Endothelial cell of umbilical vein (primary cell): ENCODE results near the gene LIM2. TPM values are rescaled to one million over a fixed set of nuclear protein-coding genes. Genes with fewer than 3 reads are reported as not detected.

Experiments
- BruUV-seq: library from RNA; stranded (reverse); fragments of 400-500 nt; replicated peaks from 2 replicates; lab custom pipeline; 2021; lab: Mats Ljungman, UMichigan
- CTCF ChIA-PET: fragments of 300-600, 350-600 bp; sonication (Branson Sonifier 250); formaldehyde crosslinking; loops from one replicate; lab custom pipeline; 2021; ENCODE audit warnings: antibody characterized with exemption, inconsistent platforms; lab: Charles Lee
- POLR2A ChIA-PET: fragments of 300-600, 350-600 bp; sonication (Branson Sonifier 250); formaldehyde crosslinking; loops from one replicate; lab custom pipeline; 2021; ENCODE audit warnings: antibody characterized with exemption, inconsistent platforms; lab: Charles Lee
- DNase-seq: peaks from one replicate; pipeline ENCODE4 v3.0.0-alpha.2; 2011; ENCODE audit warnings: low read depth, low spot score
- FAIRE-seq: peaks from 2 replicates; lab custom pipeline; 2011; peaks lifted over from hg19 to GRCh38; lab: Jason Lieb, UNC
- H2AFZ ChIP-seq: 2 replicates; pipeline ENCODE4 v1.6.0; 2012; ENCODE audit warnings: low read depth, low read length, control low read depth, inconsistent platforms
- H3K27ac ChIP-seq: 2 replicates; pipeline ENCODE4 v1.5.1; 2011; ENCODE audit warnings: low read depth, mild to moderate bottlenecking, control low read depth, low read length, moderate library complexity; ENCODE audit not compliant: insufficient read depth
- H3K27me3 ChIP-seq, 2 experiments: 2 replicates each; pipeline versions ENCODE4 v1.6.0 to v1.6.1; 2011; ENCODE audit warnings: low read length in 2 of 2, mixed read lengths in 1 of 2; ENCODE audit not compliant: control insufficient read depth in 2 of 2, insufficient read depth in 2 of 2
- H3K36me3 ChIP-seq, 2 experiments: 2 replicates in 1 of 2; 3 replicates in 1 of 2; pipeline ENCODE4 v1.5.1; 2011; ENCODE audit warnings: low read length in 2 of 2, mild to moderate bottlenecking in 1 of 2, moderate library complexity in 1 of 2; ENCODE audit not compliant: control insufficient read depth in 2 of 2, insufficient read depth in 2 of 2; ENCODE audit errors: extremely low read depth in 1 of 2
- H3K4me1 ChIP-seq: 3 replicates; pipeline ENCODE4 v1.5.1; 2011; ENCODE audit warnings: mild to moderate bottlenecking, low read length; ENCODE audit not compliant: control insufficient read depth, insufficient read depth; ENCODE audit errors: extremely low read depth
- H3K4me2 ChIP-seq: 2 replicates; pipeline ENCODE4 v1.6.1; 2011; ENCODE audit warnings: low read length, control low read depth, mixed read lengths; ENCODE audit not compliant: insufficient read depth
- H3K4me3 ChIP-seq, 3 experiments: fragments of 200-600 bp in 1 of 3; sonication (generic), shearing (Covaris generic) in 1 of 3; replicated peaks in 1 of 3; 2 replicates each; pipeline ENCODE4 v1.5.1; 2011 to 2016; ENCODE audit warnings: control low read depth in 3 of 3, low read length in 3 of 3, mild to moderate bottlenecking in 2 of 3, inconsistent platforms in 1 of 3, low read depth in 1 of 3, moderate library complexity in 1 of 3; ENCODE audit not compliant: insufficient read depth in 1 of 3
- H3K79me2 ChIP-seq: 2 replicates; pipeline ENCODE4 v1.6.0; 2012; ENCODE audit warnings: low read length, inconsistent platforms; ENCODE audit not compliant: control insufficient read depth, insufficient read depth
- H3K9ac ChIP-seq: replicated peaks from 2 replicates; pipeline ENCODE3; 2011; ENCODE audit warnings: low read length, control low read depth; ENCODE audit not compliant: insufficient read depth; ENCODE audit errors: extremely low read depth
- H3K9me1 ChIP-seq: replicated peaks from 3 replicates; pipeline ENCODE4 v1.6.0; 2011; ENCODE audit warnings: mild to moderate bottlenecking, low read length; ENCODE audit not compliant: control insufficient read depth, insufficient read depth; ENCODE audit errors: extremely low read depth
- H3K9me3 ChIP-seq: replicated peaks from 2 replicates; pipeline ENCODE4 v1.5.1; 2012; ENCODE audit warnings: low read length, inconsistent platforms; ENCODE audit not compliant: control insufficient read depth, insufficient read depth
- H4K20me1 ChIP-seq: replicated peaks from 2 replicates; pipeline ENCODE3; 2011; ENCODE audit warnings: mild to moderate bottlenecking, low read length; ENCODE audit not compliant: control insufficient read depth, insufficient read depth; ENCODE audit errors: extremely low read depth
- EZH2 ChIP-seq: IDR thresholded peaks from 2 replicates; pipeline ENCODE4 v1.6.1; 2012; ENCODE audit warnings: borderline replicate concordance, low read depth, mild to moderate bottlenecking, moderate library complexity, low read length, inconsistent platforms; ENCODE audit not compliant: severe bottlenecking
- FOS ChIP-seq: IDR thresholded peaks from 2 replicates; pipeline ENCODE4 v1.6.1; 2011; ENCODE audit warnings: mild to moderate bottlenecking, low read length, moderate library complexity, borderline replicate concordance; ENCODE audit not compliant: insufficient read depth
- GATA2 ChIP-seq: IDR thresholded peaks from 2 replicates; pipeline ENCODE4 v1.7.0; 2011; ENCODE audit warnings: low read depth, mild to moderate bottlenecking, moderate library complexity, mixed read lengths, low read length; ENCODE audit not compliant: insufficient read length, insufficient read depth
- JUN ChIP-seq: IDR thresholded peaks from 2 replicates; pipeline ENCODE4 v1.6.1; 2011; ENCODE audit warnings: borderline replicate concordance, low read depth; ENCODE audit not compliant: insufficient read length, insufficient read depth
- MYC ChIP-seq: IDR thresholded peaks from one replicate; pipeline ENCODE4 v1.6.1; 2011; ENCODE audit warnings: mild to moderate bottlenecking, low read depth, low read length
- POLR2A ChIP-seq: IDR thresholded peaks from 2 replicates; pipeline ENCODE4 v1.6.1; 2012; ENCODE audit warnings: low read depth, mild to moderate bottlenecking, control low read depth, low read length
- POLR2AphosphoS5 ChIP-seq: IDR thresholded peaks from 2 replicates; pipeline ENCODE4 v1.6.1; 2012; ENCODE audit warnings: low read depth, mild to moderate bottlenecking, control low read depth, low read length, moderate library complexity; ENCODE audit not compliant: insufficient read depth
- dilution Hi-C: fragments of 300-500 bp; cut with MboI; formaldehyde crosslinking; loops from one replicate; pipeline ENCODE4 v1.15.0; 2019; ENCODE audit warnings: low sequenced_read_pairs; ENCODE audit not compliant: extremely low pct_ligation_motif_present
- intact Hi-C: fragments of 100-400 bp; cut with micrococcal nuclease; formaldehyde crosslinking; loops from one replicate; pipeline ENCODE4 v1.10.0; 2022
- polyA plus RNA-seq, 4 experiments: library from polyadenylated mRNA; depleted of rRNA in 3 of 4; stranded (reverse) in 3 of 4; unstranded in 1 of 4; fragments of >200 nt; gene quantifications; 2 replicates each; pipeline versions ENCODE4 v1.2.1 to v1.2.3, GENCODE V29; 2011 to 2012; ENCODE audit warnings: missing spikeins in 1 of 4
- total RNA-seq: library from RNA; stranded (reverse); gene quantifications from 2 replicates; pipeline ENCODE4 v1.2.3, GENCODE V29; 2021
- TF ChIP-seq, protein P1 (sequence below): IDR thresholded peaks from 2 replicates; pipeline ENCODE4 v1.6.1; 2011; ENCODE audit not compliant: insufficient read depth, insufficient read length
- TF ChIP-seq, protein P2 (sequence below), 2 donors: IDR thresholded peaks; 1 replicate in 1 of 2; 2 replicates in 1 of 2; pipeline ENCODE4 v1.5.1; 2011; ENCODE audit warnings: low read length in 2 of 2, mild to moderate bottlenecking in 2 of 2, moderate library complexity in 2 of 2, control low read depth in 1 of 2, inconsistent platforms in 1 of 2, low read depth in 1 of 2; ENCODE audit not compliant: insufficient read depth in 1 of 2; ENCODE audit errors: extremely low read depth in 1 of 2

LIM2 gene
- total and polyA plus RNA-seq, 2 donors (not counting 3 experiments of a cell fraction or from before 2014, with no cell fraction given) = not detected

- H3K9ac ChIP-seq = no peak overlapping the region
- H3K27me3 ChIP-seq = no peaks in the 10 kb centered on the region
- ChIA-PET POLR2A (interaction anchor here (1.5 kb wide), 1 partner anchor 23 kb away, joined by 4 read pairs; no protein-coding TSS in a partner anchor), CTCF (interaction anchor here (1.4 to 1.8 kb wide), 3 partner anchors 23 to 346 kb away, joined by 3 to 6 read pairs (median 4); no protein-coding TSS in a partner anchor)
- DNase-seq (no peak), FAIRE-seq (no peak)
- no peak for TF ChIP-seq EZH2
- no peak for TF ChIP-seq POLR2AphosphoS5
- no peak for TF ChIP-seq JUN
- TF ChIP-seq MYC = no peak
- no peak for TF ChIP-seq GATA2
- TF ChIP-seq FOS = no peak
- TF ChIP-seq POLR2A = no peak
- TF ChIP-seq, protein P1, sequence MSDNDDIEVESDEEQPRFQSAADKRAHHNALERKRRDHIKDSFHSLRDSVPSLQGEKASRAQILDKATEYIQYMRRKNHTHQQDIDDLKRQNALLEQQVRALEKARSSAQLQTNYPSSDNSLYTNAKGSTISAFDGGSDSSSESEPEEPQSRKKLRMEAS = no peak
- TF ChIP-seq, protein P2, sequence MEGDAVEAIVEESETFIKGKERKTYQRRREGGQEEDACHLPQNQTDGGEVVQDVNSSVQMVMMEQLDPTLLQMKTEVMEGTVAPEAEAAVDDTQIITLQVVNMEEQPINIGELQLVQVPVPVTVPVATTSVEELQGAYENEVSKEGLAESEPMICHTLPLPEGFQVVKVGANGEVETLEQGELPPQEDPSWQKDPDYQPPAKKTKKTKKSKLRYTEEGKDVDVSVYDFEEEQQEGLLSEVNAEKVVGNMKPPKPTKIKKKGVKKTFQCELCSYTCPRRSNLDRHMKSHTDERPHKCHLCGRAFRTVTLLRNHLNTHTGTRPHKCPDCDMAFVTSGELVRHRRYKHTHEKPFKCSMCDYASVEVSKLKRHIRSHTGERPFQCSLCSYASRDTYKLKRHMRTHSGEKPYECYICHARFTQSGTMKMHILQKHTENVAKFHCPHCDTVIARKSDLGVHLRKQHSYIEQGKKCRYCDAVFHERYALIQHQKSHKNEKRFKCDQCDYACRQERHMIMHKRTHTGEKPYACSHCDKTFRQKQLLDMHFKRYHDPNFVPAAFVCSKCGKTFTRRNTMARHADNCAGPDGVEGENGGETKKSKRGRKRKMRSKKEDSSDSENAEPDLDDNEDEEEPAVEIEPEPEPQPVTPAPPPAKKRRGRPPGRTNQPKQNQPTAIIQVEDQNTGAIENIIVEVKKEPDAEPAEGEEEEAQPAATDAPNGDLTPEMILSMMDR (IDR thresholded peaks at IDR 0.05; ENCODE audit: extremely low read depth in 1 of 2, insufficient read depth in 1 of 2, low read depth in 1 of 2, low read length in 2 of 2) = no peak
- no peak overlapping the region for H3K4me2 ChIP-seq
- no peaks in the 10 kb centered on the region for H4K20me1 ChIP-seq
- H3K36me3 ChIP-seq = no peaks in the 10 kb centered on the region
- H3K9me1 ChIP-seq = no peaks in the 10 kb centered on the region
- no peak overlapping the region for H2AFZ ChIP-seq
- intact Hi-C loops (no loop called here), dilution Hi-C loops (no loop called here)
- no peaks in the 10 kb centered on the region for H3K79me2 ChIP-seq
- H3K4me3 ChIP-seq = no peak overlapping the region
- no TSS peak for BruUV-seq
- no peak overlapping the region for H3K27ac ChIP-seq
- no peaks in the 10 kb centered on the region for H3K9me3 ChIP-seq
- peaks cover 8% of the 10 kb centered on the region for H3K4me1 ChIP-seq
Observed at GRCh38 chr19:51342631-51343569, 44.9 kb downstream of the LIM2 start.
